Activated naive CD4-positive, alpha-beta T cell treated with anti-CD3 and anti-CD28 coated beads, Interleukin-2, amount 50 U/mL, for 72 hours (primary cell): Measurements from ENCODE around the gene HOXA5. TPM values are rescaled to one million over a fixed set of nuclear protein-coding genes. Genes with fewer than 3 reads are reported as not detected.

Source experiments
- ATAC-seq, 2 donors: fragments of 150-1000 bp; cut with Tn5 transposase; 2 replicates each; pipeline ENCODE4 v1.10.0; 2021; ENCODE audit warnings: mild to moderate bottlenecking in 2 of 2, moderate library complexity in 2 of 2
- DNase-seq, 2 donors: peaks; one replicate each; pipeline ENCODE4 v3.0.0; 2021 to 2022; ENCODE audit warnings: low spot score in 2 of 2
- H3K27ac Mint-ChIP-seq, 2 donors: one replicate each; pipeline ENCODE4 v1.8.0; 2022; ENCODE audit warnings: mild to moderate bottlenecking in 2 of 2, mixed read lengths in 2 of 2
- H3K36me3 Mint-ChIP-seq, 2 donors: one replicate each; pipeline ENCODE4 v1.8.0; 2022; ENCODE audit warnings: mixed read lengths in 2 of 2
- H3K9me3 Mint-ChIP-seq, 2 donors: one replicate each; pipeline ENCODE4 v1.8.0; 2022; ENCODE audit warnings: mixed read lengths in 2 of 2
- total RNA-seq, 2 donors: library from RNA; stranded (reverse); gene quantifications; one replicate each; pipeline ENCODE4 v1.2.3, GENCODE V29; 2022

The HOXA5 gene
- total RNA-seq, 2 donors from 2014 or later = not detected

- Mint-ChIP-seq H3K36me3 (peaks cover 0 to 2% of the 10 kb centered on the region in 2 donors), H3K27ac (no peak overlapping the region), H3K9me3 (no peaks in the 10 kb centered on the region)
- no peak for ATAC-seq
- DNase-seq = no peak
Observed at GRCh38 chr7:27124096-27124901, 19.2 kb downstream of the HOXA5 start.

GRCh38 chr7:27123477-27124053, 19.9 kb downstream of the HOXA5 start:
- ATAC-seq = no peak
- H3K36me3 Mint-ChIP-seq = no peaks in the 10 kb centered on the region
- H3K27ac Mint-ChIP-seq = no peak overlapping the region
- no peak for DNase-seq
- no peaks in the 10 kb centered on the region for H3K9me3 Mint-ChIP-seq

GRCh38 chr7:27123007-27123476, 20.4 kb downstream of the HOXA5 start:
- ATAC-seq (no peak), DNase-seq (no peak)
- no peak overlapping the region for H3K27ac Mint-ChIP-seq
- no peaks in the 10 kb centered on the region for H3K36me3 Mint-ChIP-seq
- no peaks in the 10 kb centered on the region for H3K9me3 Mint-ChIP-seq

GRCh38 chr7:27122077-27122910, 21.2 kb downstream of the HOXA5 start:
- DNase-seq (no peak), ATAC-seq (no peak)
- Mint-ChIP-seq H3K36me3 (no peaks in the 10 kb centered on the region), H3K9me3 (no peaks in the 10 kb centered on the region), H3K27ac (no peak overlapping the region)

GRCh38 chr7:27121684-27122076, 21.8 kb downstream of the HOXA5 start:
- Mint-ChIP-seq H3K27ac (no peak overlapping the region), H3K9me3 (no peaks in the 10 kb centered on the region), H3K36me3 (no peaks in the 10 kb centered on the region)
- ATAC-seq (no peak), DNase-seq (no peak)

- DNase-seq (no peak), ATAC-seq (no peak)
- no peaks in the 10 kb centered on the region for H3K9me3 Mint-ChIP-seq
- no peaks in the 10 kb centered on the region for H3K36me3 Mint-ChIP-seq
- H3K27ac Mint-ChIP-seq = no peak overlapping the region
Observed at GRCh38 chr7:27119412-27119911, 24.0 kb downstream of the HOXA5 start.

- ATAC-seq (no peak), DNase-seq (no peak)
- Mint-ChIP-seq H3K9me3 (no peaks in the 10 kb centered on the region), H3K36me3 (no peaks in the 10 kb centered on the region), H3K27ac (no peak overlapping the region)
Observed at GRCh38 chr7:27118580-27118979, 24.9 kb downstream of the HOXA5 start.

GRCh38 chr7:27117887-27118491, 25.5 kb downstream of the HOXA5 start:
- no peak for DNase-seq
- no peak for ATAC-seq
- H3K36me3 Mint-ChIP-seq = no peaks in the 10 kb centered on the region
- no peak overlapping the region for H3K27ac Mint-ChIP-seq
- H3K9me3 Mint-ChIP-seq = no peaks in the 10 kb centered on the region

GRCh38 chr7:27116962-27117886, 26.3 kb downstream of the HOXA5 start:
- DNase-seq = no peak
- Mint-ChIP-seq H3K36me3 (no peaks in the 10 kb centered on the region), H3K9me3 (no peaks in the 10 kb centered on the region), H3K27ac (no peak overlapping the region)
- no peak for ATAC-seq

GRCh38 chr7:27116031-27116961, 27.2 kb downstream of the HOXA5 start:
- Mint-ChIP-seq H3K36me3 (no peaks in the 10 kb centered on the region), H3K9me3 (no peaks in the 10 kb centered on the region), H3K27ac (no peak overlapping the region)
- DNase-seq (no peak), ATAC-seq (no peak)

- ATAC-seq (no peak), DNase-seq (no peak)
- Mint-ChIP-seq H3K36me3 (no peaks in the 10 kb centered on the region), H3K27ac (no peak overlapping the region), H3K9me3 (no peaks in the 10 kb centered on the region)
Observed at GRCh38 chr7:27115221-27116026, 28.1 kb downstream of the HOXA5 start.

- Mint-ChIP-seq H3K27ac (no peak overlapping the region), H3K9me3 (no peaks in the 10 kb centered on the region), H3K36me3 (no peaks in the 10 kb centered on the region)
- ATAC-seq (no peak), DNase-seq (no peak)
Observed at GRCh38 chr7:27114881-27115220, 28.6 kb downstream of the HOXA5 start.

- no peak for ATAC-seq
Observed at GRCh38 chr7:27113991-27114769, 29.3 kb downstream of the HOXA5 start.

More at GRCh38 chr7:27113991-27114769, 29.3 kb downstream of the HOXA5 start:
- Mint-ChIP-seq H3K36me3 (no peaks in the 10 kb centered on the region), H3K9me3 (no peaks in the 10 kb centered on the region), H3K27ac (no peak overlapping the region)
- DNase-seq = no peak
